Measurements from ENCODE around the gene GLS2. TPM values are rescaled to one million over a fixed set of nuclear protein-coding genes. Genes with fewer than 3 reads are reported as not detected.
A peak's percentile ranks its signal among the peaks of the same experiment; 100 is the strongest.
"Not testable (repeated sequence)": the region's sequence is repeated elsewhere in the genome, so short reads cannot be mapped to it uniquely, and the experiment has no call there.

Gene GLS2
- 1.4 and 1.6 TPM in 2 replicates for total RNA-seq

DNA sequence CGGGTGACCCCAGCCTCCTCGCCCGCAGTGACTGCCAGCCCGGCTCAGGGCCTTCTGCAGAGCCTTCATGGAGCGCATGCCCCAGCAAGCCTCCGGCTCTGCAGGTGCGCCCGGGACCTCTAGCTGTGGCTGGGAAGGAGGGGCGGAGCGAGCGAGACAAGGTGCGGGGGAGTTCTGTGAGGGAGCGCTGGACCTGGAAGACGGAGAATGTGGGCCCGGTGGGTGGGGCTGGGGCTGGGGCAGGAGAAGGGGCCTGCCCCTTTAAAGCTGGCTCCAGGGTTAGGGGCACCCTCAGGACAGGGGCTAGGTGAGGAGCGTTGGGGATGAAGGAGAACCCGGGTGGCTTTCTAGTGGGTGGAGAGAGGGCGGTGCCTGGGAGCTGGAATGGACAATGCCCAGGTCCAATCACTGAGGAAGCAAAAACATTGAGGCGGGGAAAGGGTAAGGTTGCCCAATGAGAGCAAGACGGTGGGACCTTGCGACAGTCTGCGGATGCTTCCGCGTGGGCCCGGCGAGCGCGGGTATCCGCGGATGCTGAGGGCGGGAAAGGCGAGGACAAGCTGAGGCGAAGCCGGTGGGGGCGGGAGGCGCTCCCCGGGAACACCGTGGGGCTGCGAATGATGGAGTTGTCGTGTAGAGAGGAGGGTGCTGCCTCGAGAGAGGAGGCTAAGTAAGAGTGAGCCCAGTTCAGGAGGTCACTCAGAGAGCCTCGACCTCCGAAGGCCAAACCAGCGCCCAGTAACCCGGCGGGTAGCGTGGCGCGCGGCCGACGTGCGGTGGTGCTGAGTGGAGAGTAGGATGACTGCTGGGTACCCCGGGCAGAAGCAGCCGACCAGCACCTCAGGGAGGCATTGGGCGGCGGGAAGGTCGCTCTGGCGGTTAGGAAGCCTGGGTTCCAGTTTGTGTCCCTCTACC is at the start of gene GLS2:
TSS of gene GLS2 (minus strand) at position 121 of the 915 bp plus-strand sequence. CDS start at position 78, 43 bp downstream.
- peak; percentile 79 for DNase-seq (ENCODE audit: low read depth)

DNA sequence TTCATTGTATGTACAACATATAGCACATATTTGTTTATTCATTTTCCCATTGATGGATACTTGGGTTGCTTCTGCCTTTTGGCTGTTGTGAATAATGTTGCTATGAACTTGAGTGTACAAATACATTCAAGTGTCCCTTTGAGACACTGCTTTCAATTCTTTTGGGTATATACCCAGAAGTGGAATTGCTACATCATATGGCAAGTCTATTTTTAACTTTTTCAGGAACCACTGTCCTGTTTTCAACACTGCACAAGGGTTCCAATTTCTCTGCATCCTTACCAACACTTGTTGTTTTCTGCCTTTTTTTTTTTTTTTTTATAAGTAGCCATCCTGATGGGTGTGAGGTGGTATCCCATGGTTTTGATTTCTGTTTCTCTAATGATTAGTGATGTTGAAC is 49.6 kb upstream of the GLS2 start:
- no peak for DNase-seq (ENCODE audit: low read depth)

DNA sequence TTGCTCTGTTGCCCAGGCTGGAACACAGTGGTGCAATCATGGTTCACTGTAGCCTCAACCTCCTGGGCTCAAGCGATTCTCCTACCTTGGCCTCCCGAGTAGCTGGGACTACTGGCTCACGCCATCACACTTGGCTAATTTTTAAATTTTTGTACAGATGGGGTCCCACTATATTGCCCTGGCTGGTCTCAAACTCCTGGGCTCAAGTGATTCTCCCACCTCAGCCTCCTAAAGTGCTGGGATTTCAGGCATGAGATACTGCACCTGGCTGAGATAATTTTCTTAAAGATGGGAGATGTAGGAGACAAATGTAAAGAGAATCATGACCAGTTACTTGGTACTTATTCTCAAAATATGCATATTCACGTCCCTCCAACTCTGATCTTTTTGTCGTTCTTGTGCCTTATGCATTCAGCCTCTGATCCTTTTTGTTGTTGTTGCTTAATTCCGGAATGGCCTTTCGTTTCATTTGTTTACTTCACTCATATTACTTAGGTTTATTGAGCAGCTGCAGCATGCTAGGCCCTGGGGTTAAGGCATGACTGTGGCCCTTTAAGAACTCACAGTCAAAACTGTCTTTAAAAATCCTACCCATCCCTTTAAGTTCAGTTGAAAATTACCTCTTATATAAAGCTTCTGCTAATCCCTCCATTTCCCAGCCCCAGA is 42.6 kb upstream of the GLS2 start:
- no peak for DNase-seq (ENCODE audit: low read depth)

GRCh38 chr12:56529656-56530055 is 41.7 kb upstream of the GLS2 start:
- no peak for DNase-seq (ENCODE audit: low read depth)

GRCh38 chr12:56528846-56529245 is 40.9 kb upstream of the GLS2 start:
- no peak for DNase-seq (ENCODE audit: low read depth)

DNA sequence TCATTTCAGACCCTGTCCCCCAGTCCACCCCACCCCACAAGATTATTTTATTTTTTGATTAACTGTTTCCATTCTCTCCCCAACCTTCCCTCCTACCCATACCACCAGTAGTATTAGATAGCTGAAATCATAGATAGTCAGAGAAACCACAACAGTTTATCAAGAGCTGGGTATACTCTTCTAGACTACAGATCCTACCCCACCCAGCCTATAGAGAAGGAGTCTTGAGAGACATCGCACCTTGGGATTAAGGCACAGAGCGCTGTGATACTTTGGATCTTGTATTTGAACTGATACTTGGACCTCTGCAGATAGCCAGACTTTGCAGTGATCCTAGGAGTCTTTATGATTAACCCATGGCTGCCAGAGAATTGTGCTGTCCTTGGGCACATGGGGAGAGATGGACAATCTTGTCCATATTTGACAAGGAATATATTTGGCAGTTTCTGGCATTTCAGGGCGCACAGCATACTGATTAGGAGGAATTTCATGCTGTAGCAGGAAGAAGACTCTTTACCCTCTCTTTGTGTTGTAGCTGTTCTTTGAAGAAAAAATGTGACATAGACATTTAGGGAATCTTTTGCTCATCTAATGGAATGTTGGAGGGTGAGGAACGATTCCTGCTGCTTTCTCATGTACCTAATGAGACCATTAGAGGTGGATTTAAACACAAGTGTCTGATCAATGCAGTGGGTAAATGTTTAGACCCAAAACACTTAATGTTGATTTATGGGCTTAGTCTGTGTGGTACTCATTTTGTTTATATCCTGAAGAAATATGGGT is 34.6 kb upstream of the GLS2 start:
- peak; percentile 54 for DNase-seq (ENCODE audit: low read depth)

DNA sequence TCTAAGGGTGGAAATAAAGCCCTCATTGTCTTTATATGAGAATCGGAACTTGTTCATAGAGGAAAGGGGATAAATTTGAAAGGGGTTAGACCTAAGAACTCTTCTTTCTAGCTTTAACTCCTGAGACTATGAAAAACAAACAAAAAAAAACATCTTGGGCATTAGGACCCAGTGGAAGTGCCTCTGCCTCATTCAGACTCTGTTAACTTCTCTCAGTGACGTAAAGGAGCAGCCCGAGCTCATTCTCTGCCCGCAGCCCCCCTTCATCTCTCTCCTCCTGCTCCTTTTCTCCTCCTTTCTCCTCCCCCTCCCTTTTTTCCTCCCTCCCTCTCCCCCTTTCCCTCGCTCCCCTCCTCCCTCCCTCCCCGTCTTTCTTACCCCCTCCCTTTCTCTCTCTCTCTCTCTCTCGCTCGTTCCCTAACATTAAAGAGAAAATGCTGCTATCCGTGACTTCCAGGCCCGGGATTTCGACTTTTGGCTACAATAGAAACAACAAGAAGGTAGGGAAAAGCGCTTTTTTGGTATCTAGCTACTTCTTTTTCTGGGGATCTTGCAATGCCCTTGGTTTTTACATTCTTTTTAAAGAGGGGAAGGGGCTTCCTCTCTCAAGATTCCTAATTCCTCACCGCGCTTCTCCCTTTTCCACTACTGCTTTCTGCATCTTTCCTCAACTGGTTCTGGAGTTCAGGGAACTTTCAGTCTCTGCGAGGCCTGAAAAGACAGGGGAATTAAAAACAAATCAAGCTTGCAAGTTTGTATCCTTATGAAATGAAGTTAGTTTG is 33.8 kb upstream of the GLS2 start, which contains the start of gene RBMS2:
TSS of gene RBMS2 (plus strand) at position 231 of the 782 bp plus-strand sequence. CDS start at position 435, 204 bp downstream.
- peak; percentile 92 for DNase-seq (ENCODE audit: low read depth)

- no peak for DNase-seq (ENCODE audit: low read depth)
Observed at GRCh38 chr12:56521209-56521589, 33.2 kb upstream of the GLS2 start.

DNA sequence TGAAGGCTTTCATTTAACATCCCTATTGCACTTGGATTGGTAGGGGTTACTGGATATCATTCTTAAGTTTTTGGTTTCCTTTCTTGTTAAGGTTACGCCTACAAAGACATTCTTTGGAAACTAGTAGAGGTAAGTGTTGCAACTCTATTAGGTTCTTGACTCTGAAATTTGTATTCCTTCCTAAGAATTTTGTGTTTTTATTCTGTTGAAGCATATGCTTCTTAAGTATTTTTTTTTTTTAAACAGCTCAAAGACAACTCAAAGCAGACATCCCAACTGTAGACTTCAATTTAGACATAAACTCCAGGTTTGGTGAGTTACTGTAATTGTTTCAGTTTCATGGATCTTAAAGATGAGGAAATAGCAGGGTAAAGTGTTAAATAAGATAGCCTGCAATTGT is 32.5 kb upstream of the GLS2 start:
- peak; percentile 25 for DNase-seq (ENCODE audit: low read depth)

DNA sequence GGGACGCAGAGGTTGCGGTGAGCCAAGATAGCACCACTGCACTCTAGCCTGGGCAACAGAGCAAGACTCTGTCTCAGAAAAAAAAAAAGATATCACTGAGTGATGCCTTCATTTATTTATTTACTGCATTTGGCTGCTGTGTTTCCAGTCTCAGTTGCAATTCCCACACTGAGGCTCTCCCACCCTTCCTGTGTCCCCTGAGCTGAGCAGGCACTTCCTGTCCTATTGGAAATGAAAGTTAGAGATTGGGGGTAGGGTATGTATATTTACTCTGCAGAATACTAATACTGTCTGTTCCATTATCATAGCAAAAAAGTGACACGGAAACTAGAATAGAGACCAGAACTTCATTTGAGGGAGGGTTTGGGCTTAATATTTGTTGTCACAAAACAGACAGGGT is 32.1 kb upstream of the GLS2 start:
- DNase-seq (ENCODE audit: low read depth) = no peak

- peak; percentile 70 for DNase-seq (ENCODE audit: low read depth)
Observed at GRCh38 chr12:56518570-56518969, 30.6 kb upstream of the GLS2 start.

GRCh38 chr12:56517854-56518253 is 29.9 kb upstream of the GLS2 start:
- peak; percentile 35 for DNase-seq (ENCODE audit: low read depth)

DNA sequence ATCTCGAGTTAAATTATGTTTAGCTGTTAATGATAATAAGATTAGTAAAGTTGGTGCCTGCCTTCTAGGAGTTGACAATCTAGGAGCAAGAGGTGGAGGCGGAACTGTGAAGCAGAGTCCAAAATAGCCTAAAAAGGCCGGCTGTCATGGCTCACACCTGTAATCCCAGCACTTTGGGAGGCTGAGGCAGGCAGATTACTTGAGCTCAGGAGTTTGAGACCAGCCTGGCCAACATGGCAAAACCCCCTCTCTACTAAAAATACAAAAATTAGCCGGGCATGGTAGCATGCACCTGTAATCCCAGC is 26.0 kb upstream of the GLS2 start:
- DNase-seq (ENCODE audit: low read depth) = not testable (repeated sequence)

- DNase-seq (ENCODE audit: low read depth) = no peak
Observed at GRCh38 chr12:56510786-56511185, 22.8 kb upstream of the GLS2 start.

- DNase-seq (ENCODE audit: low read depth) = not testable (repeated sequence)
Observed at GRCh38 chr12:56499879-56500278, 11.9 kb upstream of the GLS2 start.

GRCh38 chr12:56499452-56499851 is 11.5 kb upstream of the GLS2 start:
- not testable (repeated sequence) for DNase-seq (ENCODE audit: low read depth)

DNA sequence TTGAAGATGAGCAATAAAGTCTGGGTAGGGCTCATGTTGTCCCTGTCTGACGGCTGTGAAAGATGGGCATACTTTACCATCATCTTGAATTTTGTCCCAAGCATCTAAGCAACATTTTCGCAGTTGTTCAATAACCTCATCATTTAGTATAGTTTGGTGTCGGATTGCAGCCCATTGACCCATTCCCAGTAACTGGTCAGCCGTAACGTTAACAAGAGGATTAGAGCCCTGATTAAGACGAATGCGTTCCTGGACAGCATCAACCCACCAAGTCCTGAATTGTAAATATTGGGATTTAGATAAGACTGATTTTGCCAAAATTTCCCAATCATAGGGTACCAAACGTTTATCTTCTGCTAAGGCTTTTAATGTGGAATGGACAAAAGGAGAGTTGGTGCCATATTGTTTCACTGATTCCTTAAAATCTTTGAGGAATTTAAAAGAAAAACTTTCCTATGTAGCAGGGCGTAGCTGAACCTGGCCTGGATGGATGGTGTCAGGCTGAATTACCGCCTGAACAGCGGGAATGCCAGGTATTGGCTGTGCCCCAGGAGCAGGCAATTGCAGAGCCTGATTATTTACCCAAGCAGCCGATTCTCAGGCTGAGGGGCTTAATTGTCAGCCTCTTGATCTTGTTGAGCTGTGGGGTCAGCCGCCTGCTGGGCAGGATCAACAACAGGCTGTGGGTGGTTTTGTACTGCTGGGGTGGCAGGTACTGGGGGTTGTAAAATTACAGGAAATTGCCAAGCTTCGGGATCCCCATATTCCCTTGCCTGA is 10.4 kb upstream of the GLS2 start:
- not testable (repeated sequence) for DNase-seq (ENCODE audit: low read depth)

- DNase-seq (ENCODE audit: low read depth) = not testable (repeated sequence)
Observed at GRCh38 chr12:56496704-56497103, 8.7 kb upstream of the GLS2 start.

- DNase-seq (ENCODE audit: low read depth) = not testable (repeated sequence)
Observed at GRCh38 chr12:56494481-56494880, 6.5 kb upstream of the GLS2 start.

GRCh38 chr12:56494106-56494415 is 6.1 kb upstream of the GLS2 start:
- not testable (repeated sequence) for DNase-seq (ENCODE audit: low read depth)

Measured in renal cortical epithelial cell (primary cell).